Calu3 (cell line): ENCODE data around the gene CPEB3. TPM values are rescaled to one million over a fixed set of nuclear protein-coding genes. Genes with fewer than 3 reads are reported as not detected.

ENCODE experiments used
- BruUV-seq: library from RNA; stranded (reverse); fragments of 400-500 nt; replicated peaks from 2 replicates; lab custom pipeline; 2021; lab: Mats Ljungman, UMichigan
- CTCF ChIA-PET: fragments of 300-600 bp; sonication (Branson Sonifier 250); formaldehyde crosslinking; loops from one replicate; lab custom pipeline; 2022; ENCODE audit warnings: antibody characterized with exemption; lab: Charles Lee
- DNase-seq: peaks from one replicate; pipeline ENCODE4 v3.0.0; 2022
- H3K27ac Mint-ChIP-seq: one replicate; pipeline ENCODE4 v1.8.0; 2022; ENCODE audit warnings: mixed read lengths; ENCODE audit not compliant: unreplicated experiment
- H3K27me3 Mint-ChIP-seq: one replicate; pipeline ENCODE4 v1.8.0; 2022; ENCODE audit warnings: mixed read lengths; ENCODE audit not compliant: unreplicated experiment
- H3K36me3 Mint-ChIP-seq: one replicate; pipeline ENCODE4 v1.8.0; 2022; ENCODE audit warnings: mild to moderate bottlenecking, moderate library complexity, mixed read lengths; ENCODE audit not compliant: insufficient read depth, unreplicated experiment
- H3K4me1 Mint-ChIP-seq: one replicate; pipeline ENCODE4 v1.8.0; 2022; ENCODE audit warnings: mild to moderate bottlenecking, low read depth, mixed read lengths; ENCODE audit not compliant: unreplicated experiment
- H3K4me3 Mint-ChIP-seq: one replicate; pipeline ENCODE4 v1.8.0; 2022; ENCODE audit warnings: mild to moderate bottlenecking, low read depth, moderate library complexity, mixed read lengths; ENCODE audit not compliant: unreplicated experiment
- H3K9me3 Mint-ChIP-seq: one replicate; pipeline ENCODE4 v1.8.0; 2022; ENCODE audit warnings: low read depth, mixed read lengths; ENCODE audit not compliant: unreplicated experiment
- intact Hi-C: fragments of 100-400 bp; cut with micrococcal nuclease; formaldehyde crosslinking; loops from one replicate; pipeline ENCODE4 v1.10.0; 2022; ENCODE audit not compliant: unreplicated experiment
- total RNA-seq: library from RNA; stranded (reverse); gene quantifications from 2 replicates; pipeline ENCODE4 v1.2.3, GENCODE V29; 2022
- TF ChIP-seq, protein P1 (sequence below): fragments of 200-600 bp; IDR thresholded peaks from one replicate; pipeline ENCODE4 v1.8.0; 2022; ENCODE audit warnings: antibody characterized with exemption; ENCODE audit not compliant: unreplicated experiment

The CPEB3 gene
- total RNA-seq, 1 experiment from 2014 or later, result 2.8 TPM

DNA sequence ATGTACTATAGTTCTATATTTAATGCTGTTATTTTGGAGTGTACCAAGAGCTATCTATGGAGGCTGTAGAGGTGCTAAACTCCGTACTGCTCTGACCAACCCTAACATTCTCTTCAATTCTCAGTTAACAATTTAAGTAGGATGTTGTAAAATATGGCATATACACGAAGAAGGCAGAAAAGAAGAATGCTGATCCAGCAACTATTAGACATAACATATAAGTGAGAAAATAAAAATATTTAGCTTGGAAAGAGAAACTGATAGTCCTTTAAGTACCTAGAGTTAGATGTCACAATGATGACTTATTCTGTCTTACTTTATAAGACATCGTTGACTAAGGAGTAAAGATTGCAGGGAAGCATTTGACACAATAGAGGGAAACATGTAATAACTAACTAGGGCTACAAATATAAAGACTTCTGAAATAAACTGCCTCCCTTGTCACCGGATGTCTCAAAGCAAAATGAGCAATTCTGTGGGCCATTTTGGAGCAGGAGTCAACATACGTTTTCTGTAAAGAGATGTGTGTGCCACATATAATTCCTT lies 159.5 kb downstream of the CPEB3 start:
- TF ChIP-seq, protein P1, sequence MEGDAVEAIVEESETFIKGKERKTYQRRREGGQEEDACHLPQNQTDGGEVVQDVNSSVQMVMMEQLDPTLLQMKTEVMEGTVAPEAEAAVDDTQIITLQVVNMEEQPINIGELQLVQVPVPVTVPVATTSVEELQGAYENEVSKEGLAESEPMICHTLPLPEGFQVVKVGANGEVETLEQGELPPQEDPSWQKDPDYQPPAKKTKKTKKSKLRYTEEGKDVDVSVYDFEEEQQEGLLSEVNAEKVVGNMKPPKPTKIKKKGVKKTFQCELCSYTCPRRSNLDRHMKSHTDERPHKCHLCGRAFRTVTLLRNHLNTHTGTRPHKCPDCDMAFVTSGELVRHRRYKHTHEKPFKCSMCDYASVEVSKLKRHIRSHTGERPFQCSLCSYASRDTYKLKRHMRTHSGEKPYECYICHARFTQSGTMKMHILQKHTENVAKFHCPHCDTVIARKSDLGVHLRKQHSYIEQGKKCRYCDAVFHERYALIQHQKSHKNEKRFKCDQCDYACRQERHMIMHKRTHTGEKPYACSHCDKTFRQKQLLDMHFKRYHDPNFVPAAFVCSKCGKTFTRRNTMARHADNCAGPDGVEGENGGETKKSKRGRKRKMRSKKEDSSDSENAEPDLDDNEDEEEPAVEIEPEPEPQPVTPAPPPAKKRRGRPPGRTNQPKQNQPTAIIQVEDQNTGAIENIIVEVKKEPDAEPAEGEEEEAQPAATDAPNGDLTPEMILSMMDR, result no peak
- H3K9me3 Mint-ChIP-seq, result no peaks in the 10 kb centered on the region
- no peak for DNase-seq

DNA sequence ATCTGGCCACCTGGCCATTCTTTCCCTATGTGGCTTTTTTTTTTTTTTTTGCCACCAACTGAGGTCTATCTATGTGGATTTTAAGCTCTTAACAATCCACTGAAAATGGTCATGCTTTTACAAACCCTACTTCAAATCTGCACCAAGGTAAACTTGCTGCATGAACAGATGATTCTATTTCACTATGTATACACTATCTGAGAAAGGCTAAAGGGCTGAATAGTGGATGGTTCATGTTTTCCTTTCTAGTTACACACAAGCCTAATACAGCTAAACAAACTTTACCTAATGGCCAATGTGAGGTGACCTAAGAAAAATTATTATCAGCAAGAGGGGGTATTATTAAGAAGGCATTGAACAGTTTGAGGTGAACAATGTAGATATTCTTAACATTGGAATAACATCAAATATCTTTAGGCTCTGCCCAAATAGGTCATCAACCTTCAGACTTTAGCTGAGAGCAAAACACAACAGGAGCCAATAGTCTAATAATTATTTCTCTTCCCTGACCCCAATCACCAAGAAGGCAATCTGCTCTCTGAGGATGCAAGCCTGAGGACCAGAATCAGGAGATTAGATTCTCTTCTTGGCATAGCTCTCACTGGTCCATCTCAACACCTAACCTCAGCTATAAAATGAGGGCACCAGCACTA lies 160.1 kb downstream of the CPEB3 start:
- BruUV-seq, result no TSS peak
- DNase-seq, result no peak
- intact Hi-C loops, result loop anchor here (1.0 kb wide), 1 partner anchor 12 kb away; no protein-coding TSS in a partner anchor
- CTCF ChIA-PET, result interaction anchor here (0.6 kb wide), 1 partner anchor 51 kb away, joined by 4 read pairs; no protein-coding TSS in a partner anchor
- H3K9me3 Mint-ChIP-seq, result no peaks in the 10 kb centered on the region
- H3K4me1 Mint-ChIP-seq, result peaks cover 47% of the 10 kb centered on the region
- H3K36me3 Mint-ChIP-seq, result no peaks in the 10 kb centered on the region
- no peak overlapping the region for H3K4me3 Mint-ChIP-seq
- H3K27ac Mint-ChIP-seq, result no peak overlapping the region
- TF ChIP-seq, protein P1, result no peak
- H3K27me3 Mint-ChIP-seq, result no peaks in the 10 kb centered on the region

More for the DNA sequence above, 159.5 kb downstream of the CPEB3 start:
- intact Hi-C loops, result loop anchor here (1.0 kb wide), 1 partner anchor 11 kb away; no protein-coding TSS in a partner anchor
- Mint-ChIP-seq H3K27ac (no peak overlapping the region), H3K4me1 (peaks cover 41% of the 10 kb centered on the region), H3K4me3 (no peak overlapping the region), H3K36me3 (no peaks in the 10 kb centered on the region), H3K27me3 (no peaks in the 10 kb centered on the region)
- CTCF ChIA-PET, result no interaction called here
- BruUV-seq, result no TSS peak

DNA sequence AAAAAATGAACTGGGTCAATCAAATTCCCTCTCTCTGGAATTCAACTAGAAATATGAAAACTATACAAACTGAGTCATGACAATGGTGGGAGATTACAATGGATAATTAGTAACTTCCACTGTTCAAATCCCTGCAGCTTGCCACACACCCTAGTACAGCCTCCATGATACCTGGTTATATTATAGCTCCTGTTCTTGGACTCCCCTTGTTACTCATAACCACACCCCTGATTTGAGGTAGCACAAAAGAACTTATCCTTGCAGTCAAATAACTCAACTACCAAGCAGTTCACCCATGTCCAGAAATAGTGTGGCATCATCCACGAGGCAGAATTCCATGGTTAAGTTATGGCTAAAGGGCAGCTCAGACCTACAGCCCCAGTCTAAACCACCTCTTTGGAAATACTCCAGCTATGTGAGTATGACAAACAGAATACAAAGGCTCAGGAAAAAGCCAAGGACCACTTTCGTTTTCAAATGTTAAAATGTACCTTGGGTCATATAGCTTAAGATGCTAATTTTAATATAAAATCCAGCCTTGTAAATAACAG lies 164.7 kb downstream of the CPEB3 start:
- CTCF ChIA-PET, result interaction anchor here (0.9 to 1.1 kb wide), 2 partner anchors 57 to 97 kb away, joined by 3 to 5 read pairs; no protein-coding TSS in a partner anchor
- H3K9me3 Mint-ChIP-seq, result no peaks in the 10 kb centered on the region
- no peak for DNase-seq
- no peak overlapping the region for H3K27ac Mint-ChIP-seq
- BruUV-seq, result no TSS peak
- H3K4me1 Mint-ChIP-seq, result peaks cover 68% of the 10 kb centered on the region
- TF ChIP-seq, protein P1, result no peak
- H3K36me3 Mint-ChIP-seq, result no peaks in the 10 kb centered on the region
- intact Hi-C loops, result no loop called here
- H3K4me3 Mint-ChIP-seq, result no peak overlapping the region
- H3K27me3 Mint-ChIP-seq, result no peaks in the 10 kb centered on the region

DNA sequence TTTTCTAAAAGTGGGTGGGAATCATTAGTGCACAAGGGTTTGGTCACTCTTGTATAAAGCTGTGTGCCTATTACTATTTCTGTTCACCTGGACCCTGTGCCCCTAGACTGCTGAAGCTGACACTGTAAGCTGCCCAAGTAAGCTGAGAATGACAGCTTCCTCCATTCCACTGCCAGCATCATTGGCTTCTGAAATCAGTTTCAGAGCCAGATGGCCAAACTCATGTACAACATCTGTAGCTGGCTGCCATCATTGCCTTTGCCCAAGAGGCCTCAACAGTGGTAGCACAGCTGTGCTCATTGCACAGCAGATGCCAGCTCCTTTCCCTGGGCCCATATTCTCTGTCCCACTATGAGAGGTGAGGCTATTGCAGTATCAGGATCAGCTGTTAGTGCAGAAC lies 165.7 kb downstream of the CPEB3 start:
- CTCF ChIA-PET, result interaction anchor here (0.6 to 1.1 kb wide), 4 partner anchors 58 to 223 kb away, joined by 3 to 5 read pairs (median 3); partner anchors contain the start of genes CPEB3 and MARCHF5
- Mint-ChIP-seq H3K4me3 (no peak overlapping the region), H3K9me3 (no peaks in the 10 kb centered on the region), H3K4me1 (peaks cover 57% of the 10 kb centered on the region), H3K27ac (peak overlapping the region; percentile 91), H3K27me3 (no peaks in the 10 kb centered on the region), H3K36me3 (no peaks in the 10 kb centered on the region)
- TF ChIP-seq, protein P1, result no peak
- intact Hi-C loops, result no loop called here
- no TSS peak for BruUV-seq
- no peak for DNase-seq
